Cardiac septum (tissue), 1 donor: Measurements from ENCODE around the gene FFAR4. TPM values are rescaled to one million over a fixed set of nuclear protein-coding genes. Genes with fewer than 3 reads are reported as not detected.
"Not testable (repeated sequence)": the region's sequence is repeated elsewhere in the genome, so short reads cannot be mapped to it uniquely, and the experiment has no call there.

Experiments used
- DNase-seq: peaks from one replicate; pipeline ENCODE4 v3.0.0-alpha.2; 2020; ENCODE audit warnings: low spot score
- intact Hi-C: fragments of 100-400 bp; cut with DNase I; formaldehyde crosslinking; loops from one replicate; pipeline ENCODE4 v1.14.0; 2022
- long read RNA-seq: library from polyadenylated mRNA; unstranded; transcript quantifications from one replicate; pipeline ENCODE4 v2.0.0, GENCODE V29; 2021
- total RNA-seq: library from RNA; stranded (reverse); fragmentation: NEBNext Ultra II Directional; extraction: Animal tissue kit (Norgen Biotek cat#: 25700); gene quantifications from one replicate; pipeline ENCODE4 v1.2.1, GENCODE V29; 2021
- donor health status: DM: no; HTN: no; CAD: no.

FFAR4 gene
- 0.08 TPM for total RNA-seq
- long read RNA-seq = 0 reads

GRCh38 chr10:93566435-93567276 is at the start of gene FFAR4:
TSS of gene FFAR4 (plus strand) at chr10:93566665. CDS start at chr10:93566721, 56 bp downstream.
- DNase-seq = no peak
- intact Hi-C loops = no loop called here

DNA sequence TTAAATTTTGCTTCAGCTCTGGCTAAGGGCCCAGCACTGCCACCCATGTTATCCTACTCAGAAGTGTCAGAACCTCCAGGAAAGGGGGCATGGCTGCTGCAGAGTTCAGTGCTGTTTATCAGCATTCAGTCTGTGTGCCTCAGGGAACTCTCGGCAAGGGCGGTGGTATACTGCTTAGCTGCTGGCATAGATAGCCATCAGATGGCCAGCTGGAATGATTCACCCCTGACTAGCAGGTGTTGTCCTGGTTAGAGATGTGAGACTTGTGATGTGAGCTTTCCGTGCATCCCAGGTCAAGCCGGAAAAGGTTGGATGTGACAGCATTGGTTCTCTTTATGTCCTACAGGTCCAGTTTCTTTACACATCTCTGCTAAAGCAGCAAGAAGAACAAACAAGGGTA is 47.9 kb upstream of the FFAR4 start:
- DNase-seq = no peak
- intact Hi-C loops = no loop called here

DNA sequence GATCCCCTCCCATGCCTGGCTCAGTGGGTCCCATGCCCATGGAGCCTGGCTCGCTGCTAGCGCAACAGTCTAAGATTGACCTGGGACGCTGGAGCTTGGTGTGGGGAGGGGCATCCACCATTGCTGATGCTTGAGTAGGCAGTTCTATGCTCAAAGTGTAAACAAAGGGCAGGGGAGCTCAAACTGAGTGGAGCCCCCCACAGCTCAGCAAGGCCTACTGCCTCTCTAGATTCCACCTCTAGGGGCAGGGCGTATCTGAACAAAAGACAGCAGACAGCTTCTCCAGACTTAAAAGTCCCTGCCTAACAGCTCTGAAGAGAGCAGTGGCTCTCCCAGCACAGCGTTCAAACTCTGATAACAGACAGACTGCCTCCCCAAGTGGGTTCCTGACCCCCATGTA is 31.2 kb upstream of the FFAR4 start:
- DNase-seq = no peak
- intact Hi-C loops = no loop called here

- DNase-seq, intact Hi-C loops: not testable (repeated sequence)
These were observed 25.6 kb upstream of the FFAR4 start for GRCh38 chr10:93540871-93541270.

GRCh38 chr10:93541402-93542357 is 24.8 kb upstream of the FFAR4 start:
- no peak for DNase-seq
- intact Hi-C loops = no loop called here

- intact Hi-C loops = no loop called here
- DNase-seq = peak; percentile 82
These were observed 24.1 kb upstream of the FFAR4 start for GRCh38 chr10:93542358-93542791.

DNA sequence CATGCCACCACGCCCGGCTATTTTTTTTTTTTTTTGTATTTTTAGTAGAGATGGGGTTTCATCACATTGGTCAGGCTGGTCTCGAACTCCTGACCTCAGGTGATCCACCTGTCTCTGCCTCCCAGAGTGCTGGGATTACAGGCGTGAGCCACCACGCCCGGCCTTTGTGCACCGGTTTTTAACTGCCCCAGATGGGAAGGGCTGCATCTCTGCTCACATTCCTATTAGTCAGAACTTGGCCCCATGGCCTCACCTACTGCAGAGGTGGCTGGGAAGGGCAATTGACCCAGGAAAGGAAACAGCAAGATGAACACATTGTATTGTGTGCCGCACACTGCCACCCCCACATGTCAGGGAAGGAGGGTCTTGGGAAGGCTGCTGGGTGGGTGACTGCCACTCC is 19.5 kb upstream of the FFAR4 start:
- DNase-seq = not testable (repeated sequence)

DNA sequence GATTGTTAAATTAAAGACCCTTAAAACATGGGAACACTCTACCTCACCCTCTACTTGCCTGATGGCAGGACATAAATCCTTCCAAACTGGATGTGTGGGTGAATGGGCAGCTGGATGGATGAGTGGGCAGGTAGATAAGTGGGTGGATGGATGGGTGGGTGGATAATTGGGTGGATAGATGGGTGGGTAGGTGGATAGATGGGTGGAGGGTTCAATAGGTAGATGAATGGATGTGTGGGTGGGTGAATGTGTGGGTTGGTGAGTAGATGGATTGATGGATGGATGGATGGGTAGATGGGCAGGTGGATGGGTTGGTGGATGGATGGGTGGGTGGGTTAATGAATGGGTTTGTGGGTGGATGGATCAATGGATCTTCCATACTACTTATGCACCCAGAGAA is 18.9 kb upstream of the FFAR4 start:
- no peak for DNase-seq
- intact Hi-C loops = no loop called here

More for the DNA sequence above, 19.5 kb upstream of the FFAR4 start:
- intact Hi-C loops = not testable (repeated sequence)

- DNase-seq = no peak
- intact Hi-C loops = no loop called here
These were observed 17.9 kb upstream of the FFAR4 start for GRCh38 chr10:93548376-93549071.

DNA sequence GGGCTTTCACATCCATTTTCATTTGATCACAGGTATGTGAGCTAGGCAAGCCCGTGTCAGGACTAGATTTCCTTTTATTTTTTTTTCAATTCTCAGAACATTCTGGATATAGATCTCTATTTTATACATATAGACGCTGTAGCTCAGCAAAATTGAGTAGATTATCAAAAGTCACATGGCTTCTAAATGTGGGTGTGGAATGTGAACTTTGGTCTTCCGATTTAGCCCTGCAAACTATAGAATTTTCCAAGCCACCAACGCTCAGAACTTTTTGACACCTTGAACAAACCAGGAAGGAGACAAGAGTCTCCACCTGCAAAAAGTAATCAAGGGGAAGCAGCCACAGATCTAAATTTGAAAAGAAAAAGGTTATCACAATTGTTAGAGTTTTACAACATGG is 15.9 kb upstream of the FFAR4 start:
- intact Hi-C loops = no loop called here
- no peak for DNase-seq

- intact Hi-C loops = no loop called here
- DNase-seq = no peak
These were observed 13.7 kb upstream of the FFAR4 start for GRCh38 chr10:93552780-93553179.

DNA sequence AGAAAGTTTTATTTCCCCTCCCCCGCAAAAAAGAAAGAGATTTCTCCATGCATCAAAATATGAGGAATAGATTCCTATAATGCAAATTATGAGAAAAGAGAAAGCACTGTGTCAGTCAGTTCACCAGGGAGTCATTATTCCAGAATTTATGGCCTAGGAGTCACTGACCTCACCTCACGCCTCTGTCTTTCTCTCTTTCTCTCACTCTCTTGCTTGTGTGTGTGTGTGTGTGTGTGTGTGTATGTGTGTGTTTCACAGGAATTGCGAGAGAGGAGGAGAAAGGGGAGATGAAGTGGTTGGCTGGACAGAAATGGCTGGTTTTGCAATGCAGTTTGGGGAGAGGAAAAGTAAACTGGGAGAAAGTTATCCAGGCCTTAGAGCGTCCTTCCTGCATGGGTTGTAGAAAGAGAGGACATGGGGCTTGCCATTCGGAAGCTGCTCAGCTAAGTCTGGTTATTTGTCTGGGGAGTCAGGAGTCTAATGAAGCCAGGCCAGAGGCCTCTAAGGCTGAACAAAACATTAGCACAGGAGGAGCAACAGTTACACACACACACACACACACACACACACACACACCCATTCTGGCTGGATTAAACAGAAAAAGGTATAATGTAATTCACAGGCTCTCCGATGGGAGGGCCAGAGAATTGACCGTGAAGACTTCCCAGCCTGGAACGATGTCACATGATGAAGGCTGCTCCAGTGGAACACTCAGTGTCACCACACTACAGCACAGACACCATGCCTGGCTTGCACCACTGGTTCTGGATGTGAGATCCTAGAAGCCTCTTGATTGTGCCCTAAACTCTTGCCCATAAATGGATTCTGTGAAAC is 12.8 kb upstream of the FFAR4 start:
- DNase-seq = no peak
- intact Hi-C loops = loop anchor here (2.0 kb wide), 1 partner anchor 127 kb away; no protein-coding TSS in a partner anchor

DNA sequence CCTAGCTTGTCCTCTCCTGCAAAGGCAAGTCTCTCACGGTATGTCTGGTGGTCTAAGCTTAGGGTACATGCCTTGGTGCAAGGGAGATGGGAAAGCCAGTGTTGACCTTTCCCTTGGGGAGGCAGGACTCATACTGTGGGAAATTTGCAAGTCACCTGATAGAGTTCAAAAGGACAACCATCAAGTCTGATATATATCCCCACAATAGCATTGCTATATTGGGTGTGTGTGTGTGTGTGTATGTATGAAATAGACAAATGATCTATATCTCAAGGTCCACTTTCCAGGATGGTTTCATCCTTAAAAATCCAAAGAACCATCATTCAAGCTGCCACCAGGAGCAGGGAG is 12.2 kb upstream of the FFAR4 start:
- DNase-seq = no peak
- intact Hi-C loops = loop anchor here (2.0 kb wide), 1 partner anchor 127 kb away; no protein-coding TSS in a partner anchor

DNA sequence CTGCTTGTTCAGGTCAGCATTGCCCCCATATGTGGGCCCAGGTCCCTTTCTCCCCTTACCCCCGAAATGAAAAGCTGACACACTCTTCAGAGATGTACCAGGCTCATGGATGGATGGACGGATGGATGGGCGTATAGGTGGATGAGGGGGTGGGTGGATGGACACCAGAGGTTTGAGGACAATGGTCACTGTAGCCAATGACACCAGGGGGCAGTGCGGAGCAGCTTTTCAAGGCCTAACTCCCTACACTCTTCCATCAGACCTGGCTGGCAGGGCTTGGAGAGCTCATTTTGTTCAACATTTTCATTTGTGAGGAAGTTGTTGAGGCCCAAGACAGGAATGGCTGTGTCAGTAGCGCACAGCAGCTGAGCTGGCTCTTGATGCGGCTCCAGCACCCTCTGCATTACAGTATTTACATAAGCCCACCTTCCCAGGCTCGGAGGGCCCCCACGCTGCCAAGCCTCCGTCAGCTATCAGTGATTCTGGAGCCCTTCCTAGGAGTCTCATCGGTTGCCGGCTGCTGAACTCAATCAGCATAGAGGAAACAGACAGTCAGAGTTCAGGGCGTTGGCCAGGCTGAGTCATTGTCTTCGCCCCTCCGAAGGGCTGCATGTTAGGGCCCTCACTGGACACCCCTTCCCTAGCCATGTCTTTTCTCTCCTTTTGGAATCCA is 11.6 kb upstream of the FFAR4 start:
- DNase-seq = peak; percentile 86
- intact Hi-C loops = loop anchor here (2.0 kb wide), 1 partner anchor 126 kb away; no protein-coding TSS in a partner anchor

GRCh38 chr10:93559490-93559889 is 7.0 kb upstream of the FFAR4 start:
- no peak for DNase-seq
- intact Hi-C loops = no loop called here

GRCh38 chr10:93560541-93560940 is 5.9 kb upstream of the FFAR4 start:
- intact Hi-C loops = no loop called here

GRCh38 chr10:93565446-93565845 is 1.0 kb upstream of the FFAR4 start:
- intact Hi-C loops = no loop called here

More at GRCh38 chr10:93560541-93560940, 5.9 kb upstream of the FFAR4 start:
- DNase-seq = no peak

More at GRCh38 chr10:93565446-93565845, 1.0 kb upstream of the FFAR4 start:
- DNase-seq = no peak
